Measurements from ENCODE around the gene RBM27. TPM values are rescaled to one million over a fixed set of nuclear protein-coding genes. Genes with fewer than 3 reads are reported as not detected.

RBM27 gene, protein sequence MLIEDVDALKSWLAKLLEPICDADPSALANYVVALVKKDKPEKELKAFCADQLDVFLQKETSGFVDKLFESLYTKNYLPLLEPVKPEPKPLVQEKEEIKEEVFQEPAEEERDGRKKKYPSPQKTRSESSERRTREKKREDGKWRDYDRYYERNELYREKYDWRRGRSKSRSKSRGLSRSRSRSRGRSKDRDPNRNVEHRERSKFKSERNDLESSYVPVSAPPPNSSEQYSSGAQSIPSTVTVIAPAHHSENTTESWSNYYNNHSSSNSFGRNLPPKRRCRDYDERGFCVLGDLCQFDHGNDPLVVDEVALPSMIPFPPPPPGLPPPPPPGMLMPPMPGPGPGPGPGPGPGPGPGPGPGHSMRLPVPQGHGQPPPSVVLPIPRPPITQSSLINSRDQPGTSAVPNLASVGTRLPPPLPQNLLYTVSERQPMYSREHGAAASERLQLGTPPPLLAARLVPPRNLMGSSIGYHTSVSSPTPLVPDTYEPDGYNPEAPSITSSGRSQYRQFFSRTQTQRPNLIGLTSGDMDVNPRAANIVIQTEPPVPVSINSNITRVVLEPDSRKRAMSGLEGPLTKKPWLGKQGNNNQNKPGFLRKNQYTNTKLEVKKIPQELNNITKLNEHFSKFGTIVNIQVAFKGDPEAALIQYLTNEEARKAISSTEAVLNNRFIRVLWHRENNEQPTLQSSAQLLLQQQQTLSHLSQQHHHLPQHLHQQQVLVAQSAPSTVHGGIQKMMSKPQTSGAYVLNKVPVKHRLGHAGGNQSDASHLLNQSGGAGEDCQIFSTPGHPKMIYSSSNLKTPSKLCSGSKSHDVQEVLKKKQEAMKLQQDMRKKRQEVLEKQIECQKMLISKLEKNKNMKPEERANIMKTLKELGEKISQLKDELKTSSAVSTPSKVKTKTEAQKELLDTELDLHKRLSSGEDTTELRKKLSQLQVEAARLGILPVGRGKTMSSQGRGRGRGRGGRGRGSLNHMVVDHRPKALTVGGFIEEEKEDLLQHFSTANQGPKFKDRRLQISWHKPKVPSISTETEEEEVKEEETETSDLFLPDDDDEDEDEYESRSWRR
- total RNA-seq, result 10 to 100 TPM; 18.4 to 21.1 TPM

DNA sequence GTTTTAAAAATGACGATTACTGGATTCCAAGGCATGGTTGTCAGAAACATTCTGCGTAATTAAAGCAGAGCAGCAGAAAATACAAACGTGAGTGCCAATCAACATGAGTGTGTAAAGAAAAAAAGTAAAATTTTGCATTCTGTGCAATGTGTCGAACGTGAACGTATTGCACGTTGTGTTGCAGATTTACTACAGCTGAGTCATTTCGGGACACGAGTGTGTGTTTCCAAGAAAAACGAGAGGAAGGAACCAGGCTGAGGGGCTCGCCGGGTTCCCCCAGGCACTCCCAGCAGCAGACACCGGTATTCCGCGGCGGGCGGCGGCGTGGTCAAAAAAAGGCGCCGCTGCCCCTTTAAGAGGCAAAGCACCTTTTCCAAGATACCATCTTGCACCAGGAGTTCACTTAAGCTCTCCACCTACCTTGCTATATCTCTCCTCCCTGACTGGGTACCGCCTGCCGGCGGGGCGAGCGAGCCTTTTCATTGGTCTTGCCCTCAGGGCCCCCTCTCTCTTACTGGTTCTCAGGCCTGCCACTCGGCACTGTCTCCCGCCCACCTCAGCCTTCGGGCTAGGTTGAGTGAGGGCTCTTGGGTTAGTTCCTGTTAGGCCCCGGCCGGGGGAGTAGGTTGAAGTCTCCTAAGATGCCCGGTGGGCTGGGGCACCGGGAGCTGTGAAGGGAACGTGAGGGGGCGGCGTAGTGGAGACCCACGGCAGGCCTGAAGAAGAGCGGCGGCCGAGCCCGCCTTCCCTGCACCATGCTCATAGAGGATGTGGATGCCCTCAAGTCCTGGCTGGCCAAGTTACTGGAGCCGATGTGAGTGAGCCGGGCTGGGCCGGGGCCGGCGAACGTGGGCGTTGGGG, at the start of gene RBM27:
Gene RBM27, plus strand, starts transcription at position 595 of the 861 bp plus-strand sequence. Its CDS starts 161 bp downstream, at position 756.

Other genes starting within 250 kb of the RBM27 start
- gene PLAC8L1, start 98.0 kb upstream of the RBM27 start, total RNA-seq, result under 1 TPM in 1 of 2 experiments, not detected in 1; 0.39 TPM
- gene LARS1, start 21.0 kb upstream of the RBM27 start, total RNA-seq, result 100 to 1,000 TPM; 107 to 110 TPM
- gene POU4F3, start 135.2 kb downstream of the RBM27 start, total RNA-seq, result under 1 TPM in 1 of 2 experiments, not detected in 1; 0.08 TPM
- gene TCERG1, start 243.7 kb downstream of the RBM27 start, total RNA-seq, result 10 to 100 TPM; 78.6 to 80.3 TPM

All from activated naive CD4-positive, alpha-beta T cell treated with anti-CD3 and anti-CD28 coated beads, Interleukin-2, amount 10 ng/mL, durations not matched to agents 5 hours and 36 hours (primary cell).